BE2C (cell line): ENCODE results near the gene NOC2L.

Experiments used
- DNase-seq: peaks from one replicate; pipeline ENCODE4 v3.0.0-alpha.2; 2020
- H3K27me3 ChIP-seq: fragments of 250-450 bp; sonication (Bioruptor Pico); 2 replicates; pipeline ENCODE4 v1.5.1; 2020; ENCODE audit warnings: mild to moderate bottlenecking
- H3K36me3 ChIP-seq: fragments of 250-450 bp; sonication (Bioruptor Pico); 2 replicates; pipeline ENCODE4 v1.5.1; 2020; ENCODE audit warnings: mild to moderate bottlenecking
- H3K4me1 ChIP-seq: fragments of 250-450 bp; sonication (Bioruptor Pico); 2 replicates; pipeline ENCODE4 v1.5.1; 2020
- H3K4me3 ChIP-seq: 2 replicates; pipeline ENCODE4 v1.5.1; 2011; ENCODE audit warnings: low read depth, low read length
- H3K9me3 ChIP-seq: fragments of 250-450 bp; sonication (Bioruptor Pico); 2 replicates; pipeline ENCODE4 v1.5.1; 2020
- TF ChIP-seq, protein P1 (sequence below): IDR thresholded peaks from 2 replicates; pipeline ENCODE4 v1.5.1; 2012; ENCODE audit warnings: mild to moderate bottlenecking, low read depth, low read length

Gene NOC2L

DNA sequence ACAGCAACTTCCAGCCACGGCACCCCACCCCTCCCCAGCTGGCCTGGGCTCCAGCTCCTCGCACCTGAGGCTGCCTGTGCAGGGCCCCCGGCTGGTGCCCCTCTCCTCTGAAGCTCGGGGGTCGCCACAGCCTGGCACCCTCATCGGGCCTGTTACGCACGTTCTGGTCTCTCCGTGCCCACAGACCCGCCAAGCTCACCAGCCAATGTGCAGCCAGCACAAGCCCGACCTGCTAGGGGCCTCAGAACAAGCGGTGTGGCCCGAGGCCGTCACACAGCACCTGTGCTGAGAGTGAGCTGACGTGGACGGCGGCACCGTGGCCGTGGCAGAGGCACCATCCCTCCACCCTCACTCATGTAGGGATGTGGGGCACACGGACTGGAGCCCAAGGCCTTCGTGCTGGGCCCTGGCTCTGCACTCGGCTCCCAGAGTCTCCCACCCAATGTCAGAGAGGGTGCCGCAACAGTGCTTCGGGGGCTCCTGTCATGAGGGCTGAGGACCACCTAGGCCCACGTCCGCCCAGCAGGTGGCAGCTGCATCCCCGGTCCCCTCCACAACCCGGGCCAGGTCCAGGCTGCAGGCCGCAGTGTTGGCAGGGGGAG is 39.7 kb downstream of the NOC2L start:
- Histone ChIP-seq H3K4me3 (no peak overlapping the region), H3K4me1 (peaks cover 51% of the 10 kb centered on the region), H3K27me3 (no peaks in the 10 kb centered on the region; the same call in 1 of the 2 replicates), H3K36me3 (peaks cover 5% of the 10 kb centered on the region), H3K9me3 (no peaks in the 10 kb centered on the region)
- TF ChIP-seq, protein P1, sequence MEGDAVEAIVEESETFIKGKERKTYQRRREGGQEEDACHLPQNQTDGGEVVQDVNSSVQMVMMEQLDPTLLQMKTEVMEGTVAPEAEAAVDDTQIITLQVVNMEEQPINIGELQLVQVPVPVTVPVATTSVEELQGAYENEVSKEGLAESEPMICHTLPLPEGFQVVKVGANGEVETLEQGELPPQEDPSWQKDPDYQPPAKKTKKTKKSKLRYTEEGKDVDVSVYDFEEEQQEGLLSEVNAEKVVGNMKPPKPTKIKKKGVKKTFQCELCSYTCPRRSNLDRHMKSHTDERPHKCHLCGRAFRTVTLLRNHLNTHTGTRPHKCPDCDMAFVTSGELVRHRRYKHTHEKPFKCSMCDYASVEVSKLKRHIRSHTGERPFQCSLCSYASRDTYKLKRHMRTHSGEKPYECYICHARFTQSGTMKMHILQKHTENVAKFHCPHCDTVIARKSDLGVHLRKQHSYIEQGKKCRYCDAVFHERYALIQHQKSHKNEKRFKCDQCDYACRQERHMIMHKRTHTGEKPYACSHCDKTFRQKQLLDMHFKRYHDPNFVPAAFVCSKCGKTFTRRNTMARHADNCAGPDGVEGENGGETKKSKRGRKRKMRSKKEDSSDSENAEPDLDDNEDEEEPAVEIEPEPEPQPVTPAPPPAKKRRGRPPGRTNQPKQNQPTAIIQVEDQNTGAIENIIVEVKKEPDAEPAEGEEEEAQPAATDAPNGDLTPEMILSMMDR: peak; percentile 21
- DNase-seq: peak; percentile 27

DNA sequence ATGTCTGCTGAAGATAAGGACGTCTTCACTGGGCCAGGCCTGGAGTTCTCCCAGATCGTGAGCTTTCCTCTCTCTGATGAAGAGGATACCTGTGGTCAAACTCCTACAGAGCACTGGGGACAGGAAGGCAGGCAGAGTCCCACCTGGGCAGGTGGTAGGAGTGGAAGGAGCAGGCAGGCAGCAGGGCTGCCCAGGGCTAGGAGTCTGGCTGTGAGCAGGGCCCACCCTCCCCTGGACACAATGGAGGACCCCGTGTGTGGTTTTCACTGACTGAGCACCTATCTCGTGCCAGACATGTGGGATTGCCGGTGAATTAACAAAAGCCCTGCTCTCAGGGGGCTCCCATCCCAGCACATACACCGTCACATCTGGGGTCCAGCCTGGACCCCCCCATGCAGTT is 40.2 kb downstream of the NOC2L start:
- no peak for DNase-seq
- Histone ChIP-seq H3K4me3 (no peak overlapping the region), H3K4me1 (peaks cover 52% of the 10 kb centered on the region), H3K9me3 (no peaks in the 10 kb centered on the region), H3K27me3 (no peaks in the 10 kb centered on the region), H3K36me3 (peaks cover 5% of the 10 kb centered on the region)
- TF ChIP-seq, protein P1: no peak

DNA sequence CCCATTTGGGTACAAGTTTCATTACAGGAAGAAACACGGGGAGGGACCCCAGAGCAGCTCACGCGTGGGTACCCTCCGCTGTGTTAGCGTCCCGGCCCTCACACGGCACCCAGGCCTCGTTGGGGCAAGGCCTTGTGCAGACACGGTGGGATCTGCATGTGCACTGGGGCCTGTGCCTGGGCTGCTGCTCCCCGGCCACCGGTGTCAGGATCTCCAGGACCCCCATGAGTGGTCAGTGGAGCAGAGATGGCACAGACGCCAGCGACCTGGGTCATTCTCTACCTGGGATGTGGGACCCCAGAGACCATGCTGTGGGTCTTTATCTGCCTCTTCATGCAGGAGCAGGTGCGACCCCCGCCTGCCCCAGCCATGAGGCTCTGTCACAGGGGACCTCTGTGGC is 40.7 kb downstream of the NOC2L start:
- DNase-seq: no peak

DNA sequence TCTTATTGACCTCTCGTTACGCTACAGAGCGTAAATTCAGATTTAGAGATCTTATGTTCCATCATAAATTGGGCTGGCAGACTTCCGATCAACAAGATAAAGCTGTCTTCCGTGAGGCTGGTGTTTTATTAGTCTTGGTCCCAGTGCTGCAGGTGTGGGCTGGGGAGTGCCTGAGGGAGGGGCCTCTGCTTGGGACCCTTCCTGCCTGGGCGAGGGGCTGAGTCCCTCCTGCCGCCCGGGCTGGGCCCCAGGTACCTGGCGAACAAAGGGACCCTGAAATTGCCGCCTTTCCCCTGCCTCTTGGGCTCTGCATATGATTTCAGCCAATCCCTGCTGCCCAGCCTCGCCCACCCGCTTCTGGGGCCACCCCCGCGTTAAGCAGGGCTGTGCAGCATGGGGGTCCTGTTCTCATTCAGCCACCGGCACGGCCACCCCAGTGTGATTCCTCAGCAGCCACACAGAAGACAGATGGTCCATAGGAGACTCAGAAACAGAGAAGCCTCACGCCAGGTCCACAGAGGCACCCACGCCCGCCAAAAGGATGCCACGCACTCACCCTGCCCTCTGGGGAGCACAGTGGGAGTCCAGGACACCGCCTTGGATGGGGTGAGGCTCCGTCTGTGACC is 41.5 kb downstream of the NOC2L start:
- Histone ChIP-seq H3K36me3 (peaks cover 5% of the 10 kb centered on the region), H3K27me3 (no peaks in the 10 kb centered on the region), H3K9me3 (no peaks in the 10 kb centered on the region), H3K4me3 (no peak overlapping the region; the same call in 1 of the 2 replicates), H3K4me1 (peaks cover 60% of the 10 kb centered on the region)
- DNase-seq: no peak
- TF ChIP-seq, protein P1: no peak

More for the DNA sequence above, 40.7 kb downstream of the NOC2L start:
- peaks cover 5% of the 10 kb centered on the region for H3K36me3 ChIP-seq
- H3K27me3 ChIP-seq: no peaks in the 10 kb centered on the region
- TF ChIP-seq, protein P1: no peak
- H3K4me1 ChIP-seq: peaks cover 57% of the 10 kb centered on the region
- H3K9me3 ChIP-seq: no peaks in the 10 kb centered on the region
- no peak overlapping the region for H3K4me3 ChIP-seq

DNA sequence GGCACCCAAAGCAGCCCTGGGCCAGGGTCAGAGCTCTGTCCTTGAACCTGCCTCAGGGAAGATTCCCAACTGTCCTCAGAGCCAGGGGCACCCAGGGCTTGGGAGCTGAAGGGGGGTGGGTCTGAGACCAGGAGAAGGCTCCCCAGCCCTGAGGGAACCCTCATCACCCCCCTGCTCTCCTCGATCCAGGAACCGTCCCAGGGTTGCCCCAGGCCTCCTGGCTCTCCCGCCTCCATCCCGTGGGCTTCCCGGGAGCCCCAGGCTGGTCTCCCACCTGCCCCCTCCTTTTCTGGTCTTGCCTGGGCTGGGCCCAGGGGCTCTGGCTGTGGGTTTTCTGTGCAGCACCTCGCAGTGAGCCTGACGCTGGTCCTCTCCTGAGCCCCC is 42.0 kb downstream of the NOC2L start:
- Histone ChIP-seq H3K4me3 (peak overlapping the region; percentile 14; the same call in 1 of the 2 replicates), H3K9me3 (no peaks in the 10 kb centered on the region), H3K36me3 (peaks cover 5% of the 10 kb centered on the region), H3K4me1 (peaks cover 64% of the 10 kb centered on the region), H3K27me3 (no peaks in the 10 kb centered on the region)
- peak; percentile 52 for DNase-seq
- TF ChIP-seq, protein P1: no peak
